ENCODE data around the gene AIF1. TPM values are rescaled to one million over a fixed set of nuclear protein-coding genes. Genes with fewer than 3 reads are reported as not detected.

The AIF1 gene
- total and polyA plus RNA-seq, 9 donors: 4.5 to 82.4 (median 13.3) TPM

- intact Hi-C loops (cut with DNase I): no loop called here
- H3K27ac ChIP-seq: no peak overlapping the region
- 72 to 82% (median 81%) methylated on average over 6 of the region's 6 CpGs for WGBS, 3 donors
- TF ChIP-seq POLR2A (IDR thresholded peaks at IDR 0.05) (no peak), CTCF (IDR thresholded peaks at IDR 0.05) (no peak), EP300 (IDR thresholded peaks at IDR 0.05) (no peak)
- H3K4me3 ChIP-seq: no peak overlapping the region
- H3K27me3 ChIP-seq: no peaks in the 10 kb centered on the region
- H3K9me3 ChIP-seq: no peaks in the 10 kb centered on the region
- no peaks in the 10 kb centered on the region for H3K36me3 ChIP-seq
- no peak for DNase-seq
- no peaks in the 10 kb centered on the region for H3K4me1 ChIP-seq (ENCODE audit: insufficient read depth)
Observed at GRCh38 chr6:31642798-31643570, 27.9 kb downstream of the AIF1 start.

GRCh38 chr6:31643818-31644454 lies 28.9 kb downstream of the AIF1 start:
- no peak overlapping the region for H3K4me3 ChIP-seq
- H3K36me3 ChIP-seq: no peaks in the 10 kb centered on the region
- TF ChIP-seq POLR2A (IDR thresholded peaks at IDR 0.05): no peak
- TF ChIP-seq EP300 (IDR thresholded peaks at IDR 0.05): no peak
- no peak for TF ChIP-seq CTCF (IDR thresholded peaks at IDR 0.05)
- no peaks in the 10 kb centered on the region for H3K27me3 ChIP-seq
- no peaks in the 10 kb centered on the region for H3K4me1 ChIP-seq (ENCODE audit: insufficient read depth)
- no peaks in the 10 kb centered on the region for H3K9me3 ChIP-seq
- intact Hi-C loops (cut with DNase I): no loop called here
- DNase-seq: no peak
- WGBS, 3 donors: 78 to 81% (median 80%) methylated on average over 17 of the region's 17 CpGs
- no peak overlapping the region for H3K27ac ChIP-seq

- WGBS, 3 donors: 87 to 89% (median 89%) methylated on average over 9 of the region's 9 CpGs
- intact Hi-C loops (cut with DNase I): no loop called here
Observed at GRCh38 chr6:31645325-31645724, 30.3 kb downstream of the AIF1 start.

More at GRCh38 chr6:31645325-31645724, 30.3 kb downstream of the AIF1 start:
- no peaks in the 10 kb centered on the region for H3K9me3 ChIP-seq
- no peak for DNase-seq
- no peak overlapping the region for H3K4me3 ChIP-seq
- H3K4me1 ChIP-seq (ENCODE audit: insufficient read depth): no peaks in the 10 kb centered on the region
- no peaks in the 10 kb centered on the region for H3K36me3 ChIP-seq
- TF ChIP-seq CTCF (IDR thresholded peaks at IDR 0.05) (no peak), EP300 (IDR thresholded peaks at IDR 0.05) (no peak), POLR2A (IDR thresholded peaks at IDR 0.05) (no peak)
- no peak overlapping the region for H3K27ac ChIP-seq
- H3K27me3 ChIP-seq: no peaks in the 10 kb centered on the region
